ENCODE measurements around the gene PRKCE.
"Not testable (repeated sequence)": the region's sequence is repeated elsewhere in the genome, so short reads cannot be mapped to it uniquely, and the experiment has no call there.

Gene PRKCE

GRCh38 chr2:45851576-45852304, 200.3 kb downstream of the PRKCE start:
- DNase-seq (ENCODE audit: low spot score in 2 of 2) = no peak
- no peak overlapping the region for H3K4me3 Mint-ChIP-seq
- no peaks in the 10 kb centered on the region for H3K36me3 Mint-ChIP-seq
- no peaks in the 10 kb centered on the region for H3K9me3 Mint-ChIP-seq
- ATAC-seq = no peak
- H3K4me1 Mint-ChIP-seq = peaks cover 33% of the 10 kb centered on the region
- H3K27ac Mint-ChIP-seq = no peak overlapping the region

GRCh38 chr2:45852450-45853150, 201.1 kb downstream of the PRKCE start:
- Mint-ChIP-seq H3K36me3 (no peaks in the 10 kb centered on the region), H3K9me3 (no peaks in the 10 kb centered on the region), H3K4me3 (no peak overlapping the region), H3K27ac (no peak overlapping the region), H3K4me1 (peaks cover 33% of the 10 kb centered on the region)
- DNase-seq (ENCODE audit: low spot score in 2 of 2) (no peak), ATAC-seq (no peak)

GRCh38 chr2:45855374-45855773, 203.9 kb downstream of the PRKCE start:
- no peaks in the 10 kb centered on the region for H3K9me3 Mint-ChIP-seq
- H3K4me3 Mint-ChIP-seq = no peak overlapping the region
- H3K36me3 Mint-ChIP-seq = no peaks in the 10 kb centered on the region
- no peak for ATAC-seq
- no peak for DNase-seq (ENCODE audit: low spot score in 2 of 2)
- peaks cover 27% of the 10 kb centered on the region for H3K4me1 Mint-ChIP-seq
- H3K27ac Mint-ChIP-seq = no peak overlapping the region

- H3K27ac Mint-ChIP-seq = no peak overlapping the region
- H3K36me3 Mint-ChIP-seq = no peaks in the 10 kb centered on the region
- H3K4me1 Mint-ChIP-seq = peaks cover 27% of the 10 kb centered on the region
- H3K9me3 Mint-ChIP-seq = no peaks in the 10 kb centered on the region
- no peak overlapping the region for H3K4me3 Mint-ChIP-seq
- ATAC-seq = no peak
- DNase-seq (ENCODE audit: low spot score in 2 of 2) = no peak
Observed at GRCh38 chr2:45856391-45857274, 205.2 kb downstream of the PRKCE start.

GRCh38 chr2:45857275-45857609, 205.8 kb downstream of the PRKCE start:
- DNase-seq (ENCODE audit: low spot score in 2 of 2) (no peak), ATAC-seq (no peak)
- Mint-ChIP-seq H3K4me1 (peaks cover 30% of the 10 kb centered on the region), H3K27ac (no peak overlapping the region), H3K36me3 (no peaks in the 10 kb centered on the region), H3K4me3 (no peak overlapping the region), H3K9me3 (no peaks in the 10 kb centered on the region)

GRCh38 chr2:45857867-45858520, 206.5 kb downstream of the PRKCE start:
- no peaks in the 10 kb centered on the region for H3K9me3 Mint-ChIP-seq
- ATAC-seq = no peak
- no peaks in the 10 kb centered on the region for H3K36me3 Mint-ChIP-seq
- DNase-seq (ENCODE audit: low spot score in 2 of 2) = no peak
- no peak overlapping the region for H3K4me3 Mint-ChIP-seq
- H3K27ac Mint-ChIP-seq = no peak overlapping the region
- H3K4me1 Mint-ChIP-seq = peaks cover 31% of the 10 kb centered on the region

GRCh38 chr2:45858872-45859271, 207.4 kb downstream of the PRKCE start:
- DNase-seq (ENCODE audit: low spot score in 2 of 2); ATAC-seq; H3K4me3 Mint-ChIP-seq; H3K36me3 Mint-ChIP-seq; H3K9me3 Mint-ChIP-seq; H3K27ac Mint-ChIP-seq: not testable (repeated sequence)
- peaks cover 32% of the 10 kb centered on the region for H3K4me1 Mint-ChIP-seq

GRCh38 chr2:45859682-45860081, 208.2 kb downstream of the PRKCE start:
- no peaks in the 10 kb centered on the region for H3K9me3 Mint-ChIP-seq
- DNase-seq (ENCODE audit: low spot score in 2 of 2) (no peak), ATAC-seq (no peak)
- no peaks in the 10 kb centered on the region for H3K36me3 Mint-ChIP-seq
- peaks cover 32% of the 10 kb centered on the region for H3K4me1 Mint-ChIP-seq
- no peak overlapping the region for H3K27ac Mint-ChIP-seq
- H3K4me3 Mint-ChIP-seq = no peak overlapping the region

GRCh38 chr2:45860136-45861121, 209.0 kb downstream of the PRKCE start:
- H3K4me1 Mint-ChIP-seq = peaks cover 32% of the 10 kb centered on the region

GRCh38 chr2:45862843-45863242, 211.4 kb downstream of the PRKCE start:
- peak; percentile 62 for ATAC-seq
- Mint-ChIP-seq H3K4me1 (peaks cover 32% of the 10 kb centered on the region), H3K36me3 (no peaks in the 10 kb centered on the region), H3K9me3 (no peaks in the 10 kb centered on the region), H3K27ac (peak overlapping the region; percentile 0), H3K4me3 (no peak overlapping the region)
- DNase-seq (ENCODE audit: low spot score in 2 of 2) = no peak

More at GRCh38 chr2:45860136-45861121, 209.0 kb downstream of the PRKCE start:
- DNase-seq (ENCODE audit: low spot score in 2 of 2) = no peak
- Mint-ChIP-seq H3K36me3 (no peaks in the 10 kb centered on the region), H3K4me3 (peak overlapping the region; percentile 54), H3K27ac (peak overlapping the region; percentile 82), H3K9me3 (no peaks in the 10 kb centered on the region)
- ATAC-seq = peak; percentile 36

GRCh38 chr2:45864121-45864520, 212.6 kb downstream of the PRKCE start:
- Mint-ChIP-seq H3K4me1 (peaks cover 32% of the 10 kb centered on the region), H3K27ac (no peak overlapping the region), H3K9me3 (no peaks in the 10 kb centered on the region), H3K4me3 (no peak overlapping the region), H3K36me3 (no peaks in the 10 kb centered on the region)
- ATAC-seq (no peak), DNase-seq (ENCODE audit: low spot score in 2 of 2) (no peak)

- Mint-ChIP-seq H3K36me3 (no peaks in the 10 kb centered on the region), H3K27ac (no peak overlapping the region), H3K9me3 (no peaks in the 10 kb centered on the region), H3K4me3 (no peak overlapping the region), H3K4me1 (peaks cover 21% of the 10 kb centered on the region)
- DNase-seq (ENCODE audit: low spot score in 2 of 2) (no peak), ATAC-seq (no peak)
Observed at GRCh38 chr2:45867349-45867748, 215.9 kb downstream of the PRKCE start.

GRCh38 chr2:45867800-45868199, 216.3 kb downstream of the PRKCE start:
- H3K27ac Mint-ChIP-seq = no peak overlapping the region
- ATAC-seq = no peak
- no peak for DNase-seq (ENCODE audit: low spot score in 2 of 2)
- no peak overlapping the region for H3K4me3 Mint-ChIP-seq
- H3K36me3 Mint-ChIP-seq = no peaks in the 10 kb centered on the region
- no peaks in the 10 kb centered on the region for H3K9me3 Mint-ChIP-seq
- peaks cover 20% of the 10 kb centered on the region for H3K4me1 Mint-ChIP-seq

GRCh38 chr2:45869165-45869501, 217.7 kb downstream of the PRKCE start:
- Mint-ChIP-seq H3K4me1 (peaks cover 16% of the 10 kb centered on the region), H3K27ac (no peak overlapping the region), H3K9me3 (no peaks in the 10 kb centered on the region), H3K36me3 (no peaks in the 10 kb centered on the region), H3K4me3 (no peak overlapping the region)
- DNase-seq (ENCODE audit: low spot score in 2 of 2) = no peak
- no peak for ATAC-seq
